Measurements from ENCODE around the gene BMP7.

BMP7 gene

GRCh38 chr20:57301026-57301425, 34.6 kb upstream of the BMP7 start:
- Histone ChIP-seq H3K36me3 (no peaks in the 10 kb centered on the region), H3K4me3 (ENCODE audit: low read depth, low read length) (no peak overlapping the region), H3K9me3 (ENCODE audit: severe bottlenecking) (no peaks in the 10 kb centered on the region), H3K27me3 (ENCODE audit: insufficient read depth, low read depth, severe bottlenecking) (peaks cover 25% of the 10 kb centered on the region), H3K27ac (no peak overlapping the region)
- DNase-seq, result no peak
- no peak for TF ChIP-seq CTCF (IDR thresholded peaks at IDR 0.05; ENCODE audit: low read depth, low read length)

GRCh38 chr20:57298457-57298856, 32.0 kb upstream of the BMP7 start:
- no peak for DNase-seq
- Histone ChIP-seq H3K27ac (no peak overlapping the region), H3K4me3 (ENCODE audit: low read depth, low read length) (no peak overlapping the region), H3K27me3 (ENCODE audit: insufficient read depth, low read depth, severe bottlenecking) (peaks cover 22% of the 10 kb centered on the region), H3K36me3 (no peaks in the 10 kb centered on the region), H3K9me3 (ENCODE audit: severe bottlenecking) (no peaks in the 10 kb centered on the region)
- TF ChIP-seq CTCF (IDR thresholded peaks at IDR 0.05; ENCODE audit: low read depth, low read length), result no peak

GRCh38 chr20:57294550-57294949, 28.1 kb upstream of the BMP7 start:
- Histone ChIP-seq H3K36me3 (no peaks in the 10 kb centered on the region), H3K27ac (no peak overlapping the region), H3K27me3 (ENCODE audit: insufficient read depth, low read depth, severe bottlenecking) (peaks cover 41% of the 10 kb centered on the region), H3K9me3 (ENCODE audit: severe bottlenecking) (no peaks in the 10 kb centered on the region), H3K4me3 (ENCODE audit: low read depth, low read length) (no peak overlapping the region)
- DNase-seq, result no peak
- TF ChIP-seq CTCF (IDR thresholded peaks at IDR 0.05; ENCODE audit: low read depth, low read length), result no peak

GRCh38 chr20:57293995-57294394, 27.6 kb upstream of the BMP7 start:
- H3K36me3 ChIP-seq, result no peaks in the 10 kb centered on the region
- no peaks in the 10 kb centered on the region for H3K9me3 ChIP-seq (ENCODE audit: severe bottlenecking)
- H3K4me3 ChIP-seq (ENCODE audit: low read depth, low read length), result no peak overlapping the region
- no peak for TF ChIP-seq CTCF (IDR thresholded peaks at IDR 0.05; ENCODE audit: low read depth, low read length)
- no peak for DNase-seq
- H3K27me3 ChIP-seq (ENCODE audit: insufficient read depth, low read depth, severe bottlenecking), result peaks cover 42% of the 10 kb centered on the region
- H3K27ac ChIP-seq, result no peak overlapping the region

GRCh38 chr20:57292611-57293010, 26.2 kb upstream of the BMP7 start:
- Histone ChIP-seq H3K4me3 (ENCODE audit: low read depth, low read length) (no peak overlapping the region), H3K27me3 (ENCODE audit: insufficient read depth, low read depth, severe bottlenecking) (peaks cover 55% of the 10 kb centered on the region), H3K9me3 (ENCODE audit: severe bottlenecking) (no peaks in the 10 kb centered on the region), H3K36me3 (no peaks in the 10 kb centered on the region), H3K27ac (no peak overlapping the region)
- no peak for DNase-seq
- no peak for TF ChIP-seq CTCF (IDR thresholded peaks at IDR 0.05; ENCODE audit: low read depth, low read length)

- H3K27ac ChIP-seq, result no peak overlapping the region
- H3K36me3 ChIP-seq, result no peaks in the 10 kb centered on the region
- peaks cover 63% of the 10 kb centered on the region for H3K27me3 ChIP-seq (ENCODE audit: insufficient read depth, low read depth, severe bottlenecking)
- no peak overlapping the region for H3K4me3 ChIP-seq (ENCODE audit: low read depth, low read length)
- no peak for DNase-seq
- TF ChIP-seq CTCF (IDR thresholded peaks at IDR 0.05; ENCODE audit: low read depth, low read length), result no peak
- no peaks in the 10 kb centered on the region for H3K9me3 ChIP-seq (ENCODE audit: severe bottlenecking)
These were observed 25.3 kb upstream of the BMP7 start for GRCh38 chr20:57291694-57292093.

Measured in WERI-Rb-1 (cell line).